ENCODE data around the gene CADM1. TPM values are rescaled to one million over a fixed set of nuclear protein-coding genes. Genes with fewer than 3 reads are reported as not detected.

Gene CADM1
- total and polyA plus RNA-seq, 9 donors = 6.6 to 61.2 (median 17.2) TPM

DNA sequence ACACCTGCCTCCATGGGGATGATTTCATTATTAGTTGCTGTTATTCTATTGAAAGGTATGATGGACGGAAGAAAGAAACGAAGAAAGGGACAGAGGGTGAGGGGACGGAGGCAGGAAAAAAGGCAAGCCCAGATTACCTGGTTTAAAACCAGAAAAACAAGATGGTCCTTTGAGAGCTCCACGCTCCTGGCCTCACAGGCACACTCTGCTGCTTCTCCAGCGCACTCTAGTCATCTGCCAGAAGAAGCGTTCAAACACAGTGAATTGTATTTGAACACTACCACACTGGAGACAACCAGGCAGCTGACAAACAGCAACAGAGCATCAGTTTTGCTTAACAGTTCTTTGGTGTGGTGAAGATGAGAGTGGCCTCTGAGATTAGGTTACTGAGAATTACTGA lies 216.9 kb downstream of the CADM1 start:
- Histone ChIP-seq H3K4me3 (no peak overlapping the region), H3K27ac (no peak overlapping the region), H3K27me3 (no peaks in the 10 kb centered on the region), H3K36me3 (no peaks in the 10 kb centered on the region), H3K4me1 (ENCODE audit: insufficient read depth) (no peaks in the 10 kb centered on the region), H3K9me3 (no peaks in the 10 kb centered on the region)
- DNase-seq = no peak
- TF ChIP-seq POLR2A (IDR thresholded peaks at IDR 0.05) (no peak), CTCF (IDR thresholded peaks at IDR 0.05) (no peak), EP300 (IDR thresholded peaks at IDR 0.05) (no peak)
- WGBS, 3 donors = 84 to 94% (median 86%) methylated on average over 6 of the region's 6 CpGs
- intact Hi-C loops (cut with DNase I) = no loop called here

- WGBS, 3 donors = 60 to 74% (median 69%) methylated on average over 3 of the region's 3 CpGs
- Histone ChIP-seq H3K9me3 (no peaks in the 10 kb centered on the region), H3K27me3 (no peaks in the 10 kb centered on the region), H3K4me3 (no peak overlapping the region), H3K36me3 (no peaks in the 10 kb centered on the region), H3K27ac (no peak overlapping the region), H3K4me1 (ENCODE audit: insufficient read depth) (no peaks in the 10 kb centered on the region)
- intact Hi-C loops (cut with DNase I) = no loop called here
- no peak for TF ChIP-seq CTCF (IDR thresholded peaks at IDR 0.05)
- TF ChIP-seq POLR2A (IDR thresholded peaks at IDR 0.05) = no peak
- no peak for DNase-seq
Observed at GRCh38 chr11:115286614-115287013, 217.6 kb downstream of the CADM1 start.

GRCh38 chr11:115284773-115285172 lies 219.4 kb downstream of the CADM1 start:
- WGBS, 3 donors = 74 to 76% (median 76%) methylated on average over 4 of the region's 4 CpGs
- Histone ChIP-seq H3K27ac (no peak overlapping the region), H3K9me3 (no peaks in the 10 kb centered on the region), H3K4me3 (no peak overlapping the region), H3K36me3 (no peaks in the 10 kb centered on the region), H3K27me3 (no peaks in the 10 kb centered on the region), H3K4me1 (ENCODE audit: insufficient read depth) (no peaks in the 10 kb centered on the region)
- TF ChIP-seq CTCF (IDR thresholded peaks at IDR 0.05) = no peak
- no peak for TF ChIP-seq POLR2A (IDR thresholded peaks at IDR 0.05)
- TF ChIP-seq EP300 (IDR thresholded peaks at IDR 0.05) = no peak
- intact Hi-C loops (cut with DNase I) = no loop called here
- no peak for DNase-seq

GRCh38 chr11:115282923-115283322 lies 221.3 kb downstream of the CADM1 start:
- intact Hi-C loops (cut with DNase I) = no loop called here
- Histone ChIP-seq H3K36me3 (no peaks in the 10 kb centered on the region), H3K27ac (no peak overlapping the region), H3K4me3 (no peak overlapping the region), H3K9me3 (no peaks in the 10 kb centered on the region), H3K4me1 (ENCODE audit: insufficient read depth) (no peaks in the 10 kb centered on the region), H3K27me3 (no peaks in the 10 kb centered on the region)
- DNase-seq = no peak
- TF ChIP-seq EP300 (IDR thresholded peaks at IDR 0.05) = no peak
- TF ChIP-seq CTCF (IDR thresholded peaks at IDR 0.05) = no peak
- no peak for TF ChIP-seq POLR2A (IDR thresholded peaks at IDR 0.05)
- WGBS, 3 donors = 88 to 94% (median 93%) methylated on average over 4 of the region's 4 CpGs

DNA sequence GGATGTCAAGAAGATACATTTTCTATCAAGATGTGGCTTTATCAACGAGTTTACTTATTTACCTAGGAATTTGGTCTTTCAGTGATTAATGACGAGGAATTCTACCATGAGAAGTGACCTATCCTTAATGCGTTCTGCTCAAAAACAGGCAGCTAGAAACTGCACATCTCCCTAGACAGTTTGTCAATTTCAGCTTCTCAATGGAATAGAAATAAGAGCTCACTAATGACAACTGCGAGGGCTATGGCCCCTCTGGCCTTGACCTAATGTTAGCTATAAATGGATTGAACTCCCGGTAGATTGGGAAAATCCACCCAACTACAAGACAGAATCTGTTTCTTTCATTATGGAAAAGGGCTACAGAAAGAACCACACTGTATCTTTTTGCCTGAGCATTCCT lies 223.4 kb downstream of the CADM1 start:
- intact Hi-C loops (cut with DNase I) = no loop called here

More for the DNA sequence above, 223.4 kb downstream of the CADM1 start:
- H3K27ac ChIP-seq = no peak overlapping the region
- H3K27me3 ChIP-seq = no peaks in the 10 kb centered on the region
- no peaks in the 10 kb centered on the region for H3K4me1 ChIP-seq (ENCODE audit: insufficient read depth)
- DNase-seq = no peak
- TF ChIP-seq POLR2A (IDR thresholded peaks at IDR 0.05) (no peak), EP300 (IDR thresholded peaks at IDR 0.05) (no peak), CTCF (IDR thresholded peaks at IDR 0.05) (no peak)
- H3K9me3 ChIP-seq = no peaks in the 10 kb centered on the region
- no peaks in the 10 kb centered on the region for H3K36me3 ChIP-seq
- H3K4me3 ChIP-seq = no peak overlapping the region
- WGBS, 3 donors = 63 to 70% (median 66%) methylated on average over 5 of the region's 5 CpGs
